Measurements from ENCODE around the gene CACNB3.

Gene CACNB3

GRCh38 chr12:48777501-48778400, 40.5 kb upstream of the CACNB3 start:
- H3K9ac ChIP-seq (ENCODE audit: low read depth in 1 of 2, low read length in 2 of 2): no peak overlapping the region
- peaks cover 29 to 64% of the 10 kb centered on the region in 2 donors for H3K36me3 ChIP-seq (ENCODE audit: control insufficient read depth in 1 of 2, insufficient read depth in 2 of 2, low read length in 2 of 2)
- peaks cover 27 to 28% of the 10 kb centered on the region in 2 donors for H3K4me1 ChIP-seq (ENCODE audit: control insufficient read depth in 1 of 2, insufficient read depth in 2 of 2, low read length in 2 of 2)
- no peak overlapping the region for H3K27ac ChIP-seq (ENCODE audit: low read depth, low read length)
- no peak overlapping the region for H3K4me3 ChIP-seq (ENCODE audit: low read depth in 1 of 2, low read length in 2 of 2)
- no peaks in the 10 kb centered on the region for H3K27me3 ChIP-seq (ENCODE audit: control insufficient read depth in 1 of 2, insufficient read depth in 2 of 2, low read length in 2 of 2)
- no peaks in the 10 kb centered on the region for H3K9me3 ChIP-seq (ENCODE audit: control insufficient read depth in 1 of 2, low read length in 2 of 2)

- Histone ChIP-seq H3K9ac (ENCODE audit: low read depth in 1 of 2, low read length in 2 of 2) (no peak overlapping the region), H3K9me3 (ENCODE audit: control insufficient read depth in 1 of 2, low read length in 2 of 2) (no peaks in the 10 kb centered on the region), H3K27ac (ENCODE audit: low read depth, low read length) (no peak overlapping the region), H3K4me1 (ENCODE audit: control insufficient read depth in 1 of 2, insufficient read depth in 2 of 2, low read length in 2 of 2) (peaks cover 27 to 28% of the 10 kb centered on the region in 2 donors), H3K27me3 (ENCODE audit: control insufficient read depth in 1 of 2, insufficient read depth in 2 of 2, low read length in 2 of 2) (no peaks in the 10 kb centered on the region), H3K4me3 (ENCODE audit: low read depth in 1 of 2, low read length in 2 of 2) (no peak overlapping the region), H3K36me3 (ENCODE audit: control insufficient read depth in 1 of 2, insufficient read depth in 2 of 2, low read length in 2 of 2) (peaks cover 13 to 50% of the 10 kb centered on the region in 2 donors)
Measured at GRCh38 chr12:48779869-48780268, 38.4 kb upstream of the CACNB3 start.

DNA sequence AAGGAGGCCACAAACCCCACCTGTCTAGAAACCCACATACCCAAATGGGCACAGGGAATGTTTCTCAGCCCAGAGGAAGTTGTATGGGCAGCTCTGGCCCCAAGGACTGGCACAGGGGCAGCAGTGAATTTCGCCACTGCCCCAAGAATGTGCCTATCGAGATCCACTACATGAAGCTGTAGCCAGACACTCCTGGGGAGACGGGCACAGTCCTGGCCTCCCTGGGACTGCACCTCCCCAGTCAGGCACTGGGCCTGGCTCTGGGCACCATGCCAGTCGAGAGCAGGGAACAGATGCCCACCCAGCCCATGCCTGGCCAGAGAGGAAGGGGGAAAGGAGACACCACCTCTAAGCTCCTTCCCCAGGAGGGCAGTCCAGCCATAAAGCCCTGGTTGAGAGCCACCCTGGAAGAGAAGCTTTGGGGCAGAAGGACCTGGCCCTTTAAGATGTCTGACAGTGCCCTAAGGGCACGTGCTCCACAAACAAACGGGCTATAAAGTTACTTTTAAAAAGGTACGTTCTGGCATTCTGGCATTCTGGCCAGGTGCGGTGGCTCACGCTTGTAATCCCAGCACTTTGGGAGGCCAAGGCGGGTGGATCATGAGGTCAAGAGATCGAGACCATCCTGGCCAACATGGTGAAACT, 37.8 kb upstream of the CACNB3 start:
- no peaks in the 10 kb centered on the region for H3K9me3 ChIP-seq (ENCODE audit: control insufficient read depth in 1 of 2, low read length in 2 of 2)
- peaks cover 7 to 43% of the 10 kb centered on the region in 2 donors for H3K36me3 ChIP-seq (ENCODE audit: control insufficient read depth in 1 of 2, insufficient read depth in 2 of 2, low read length in 2 of 2)
- no peak overlapping the region for H3K27ac ChIP-seq (ENCODE audit: low read depth, low read length)
- no peak overlapping the region for H3K4me3 ChIP-seq (ENCODE audit: low read depth in 1 of 2, low read length in 2 of 2)
- H3K4me1 ChIP-seq (ENCODE audit: control insufficient read depth in 1 of 2, insufficient read depth in 2 of 2, low read length in 2 of 2): peaks cover 27 to 28% of the 10 kb centered on the region in 2 donors
- H3K9ac ChIP-seq (ENCODE audit: low read depth in 1 of 2, low read length in 2 of 2): no peak overlapping the region
- no peaks in the 10 kb centered on the region for H3K27me3 ChIP-seq (ENCODE audit: control insufficient read depth in 1 of 2, insufficient read depth in 2 of 2, low read length in 2 of 2)

DNA sequence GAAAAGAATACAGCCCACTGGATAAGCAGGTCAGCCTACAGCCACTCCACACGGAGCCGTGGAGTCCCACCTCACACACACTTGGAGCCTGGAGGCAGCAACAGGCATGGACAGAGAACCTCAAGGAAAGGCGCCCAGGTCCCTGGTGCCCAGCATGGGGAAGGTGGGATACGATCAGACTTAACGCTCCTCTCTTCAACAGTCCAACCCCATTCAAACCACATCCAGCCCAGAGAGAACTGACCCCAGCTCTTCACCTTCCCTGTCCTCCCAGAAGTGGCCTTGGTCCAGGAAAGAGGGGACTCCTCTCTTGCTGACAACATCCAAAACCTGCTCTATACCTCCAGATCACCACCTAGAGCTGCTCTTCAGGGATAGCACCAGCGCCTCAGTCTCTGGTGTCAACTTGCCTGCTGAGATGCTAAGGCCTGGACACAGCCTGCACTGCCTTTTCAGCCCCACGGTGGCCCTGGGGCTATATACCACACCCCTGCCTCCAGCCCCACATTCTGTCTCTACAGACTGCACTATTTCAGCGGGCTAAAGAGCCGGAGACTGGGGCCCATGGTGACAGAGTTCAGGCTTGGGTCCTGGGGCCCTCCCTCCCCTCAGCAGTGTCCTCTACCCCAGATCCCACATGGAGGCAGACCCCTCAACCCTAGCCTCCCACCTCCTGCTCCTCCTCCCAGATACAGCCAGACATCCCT, 36.4 kb upstream of the CACNB3 start:
- H3K4me3 ChIP-seq (ENCODE audit: low read depth in 1 of 2, low read length in 2 of 2): no peak overlapping the region
- H3K9ac ChIP-seq (ENCODE audit: low read depth in 1 of 2, low read length in 2 of 2): no peak overlapping the region
- H3K36me3 ChIP-seq (ENCODE audit: control insufficient read depth in 1 of 2, insufficient read depth in 2 of 2, low read length in 2 of 2): peaks cover 7 to 33% of the 10 kb centered on the region in 2 donors
- no peak overlapping the region for H3K27ac ChIP-seq (ENCODE audit: low read depth, low read length)
- no peaks in the 10 kb centered on the region for H3K27me3 ChIP-seq (ENCODE audit: control insufficient read depth in 1 of 2, insufficient read depth in 2 of 2, low read length in 2 of 2)
- peaks cover 27 to 34% of the 10 kb centered on the region in 2 donors for H3K4me1 ChIP-seq (ENCODE audit: control insufficient read depth in 1 of 2, insufficient read depth in 2 of 2, low read length in 2 of 2)
- no peaks in the 10 kb centered on the region for H3K9me3 ChIP-seq (ENCODE audit: control insufficient read depth in 1 of 2, low read length in 2 of 2)

GRCh38 chr12:48782457-48783395, 35.6 kb upstream of the CACNB3 start:
- H3K9me3 ChIP-seq (ENCODE audit: control insufficient read depth in 1 of 2, low read length in 2 of 2): no peaks in the 10 kb centered on the region
- H3K4me1 ChIP-seq (ENCODE audit: control insufficient read depth in 1 of 2, insufficient read depth in 2 of 2, low read length in 2 of 2): peaks cover 36 to 43% of the 10 kb centered on the region in 2 donors
- H3K4me3 ChIP-seq (ENCODE audit: low read depth in 1 of 2, low read length in 2 of 2): no peak overlapping the region
- H3K27me3 ChIP-seq (ENCODE audit: control insufficient read depth in 1 of 2, insufficient read depth in 2 of 2, low read length in 2 of 2): no peaks in the 10 kb centered on the region
- H3K27ac ChIP-seq (ENCODE audit: low read depth, low read length): no peak overlapping the region
- H3K9ac ChIP-seq (ENCODE audit: low read depth in 1 of 2, low read length in 2 of 2): no peak overlapping the region
- H3K36me3 ChIP-seq (ENCODE audit: control insufficient read depth in 1 of 2, insufficient read depth in 2 of 2, low read length in 2 of 2): peaks cover 1 to 24% of the 10 kb centered on the region in 2 donors

DNA sequence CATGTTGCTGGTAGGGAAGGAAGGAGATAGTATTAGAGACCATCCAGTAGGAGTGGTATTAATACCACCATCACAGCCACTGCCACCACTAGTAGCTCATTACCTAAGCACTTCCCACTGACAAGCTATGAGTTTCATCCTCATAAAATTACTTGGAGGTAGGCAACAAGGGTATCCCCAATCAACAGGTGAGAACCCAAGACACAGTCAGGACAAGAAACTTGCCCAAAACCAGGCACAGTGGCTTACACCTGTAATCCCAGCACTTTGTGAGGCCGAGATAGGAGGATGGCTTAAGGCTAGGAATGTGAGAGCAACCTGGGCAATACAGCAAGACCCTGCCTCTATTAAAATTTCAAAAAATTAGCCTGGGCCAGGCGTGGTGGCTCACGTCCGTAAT, 34.9 kb upstream of the CACNB3 start:
- Histone ChIP-seq H3K9me3 (ENCODE audit: control insufficient read depth in 1 of 2, low read length in 2 of 2) (no peaks in the 10 kb centered on the region), H3K36me3 (ENCODE audit: control insufficient read depth in 1 of 2, insufficient read depth in 2 of 2, low read length in 2 of 2) (peaks cover 0 to 17% of the 10 kb centered on the region in 2 donors), H3K9ac (ENCODE audit: low read depth in 1 of 2, low read length in 2 of 2) (no peak overlapping the region), H3K27me3 (ENCODE audit: control insufficient read depth in 1 of 2, insufficient read depth in 2 of 2, low read length in 2 of 2) (no peaks in the 10 kb centered on the region), H3K4me1 (ENCODE audit: control insufficient read depth in 1 of 2, insufficient read depth in 2 of 2, low read length in 2 of 2) (peaks cover 37 to 48% of the 10 kb centered on the region in 2 donors), H3K4me3 (ENCODE audit: low read depth in 1 of 2, low read length in 2 of 2) (no peak overlapping the region), H3K27ac (ENCODE audit: low read depth, low read length) (no peak overlapping the region)

GRCh38 chr12:48786591-48787544, 31.4 kb upstream of the CACNB3 start:
- H3K36me3 ChIP-seq (ENCODE audit: control insufficient read depth in 1 of 2, insufficient read depth in 2 of 2, low read length in 2 of 2): peaks cover 0 to 16% of the 10 kb centered on the region in 2 donors
- peak overlapping the region; percentile 68 to 79 for H3K9ac ChIP-seq (ENCODE audit: low read depth in 1 of 2, low read length in 2 of 2)
- peaks cover 24 to 32% of the 10 kb centered on the region in 2 donors for H3K4me1 ChIP-seq (ENCODE audit: control insufficient read depth in 1 of 2, insufficient read depth in 2 of 2, low read length in 2 of 2)
- H3K27ac ChIP-seq (ENCODE audit: low read depth, low read length): no peak overlapping the region
- H3K27me3 ChIP-seq (ENCODE audit: control insufficient read depth in 1 of 2, insufficient read depth in 2 of 2, low read length in 2 of 2): no peaks in the 10 kb centered on the region
- H3K9me3 ChIP-seq (ENCODE audit: control insufficient read depth in 1 of 2, low read length in 2 of 2): no peaks in the 10 kb centered on the region
- peak overlapping the region; percentile 80 to 84 for H3K4me3 ChIP-seq (ENCODE audit: low read depth in 1 of 2, low read length in 2 of 2)

- no peaks in the 10 kb centered on the region for H3K9me3 ChIP-seq (ENCODE audit: control insufficient read depth in 1 of 2, low read length in 2 of 2)
- peaks cover 0 to 5% of the 10 kb centered on the region in 2 donors for H3K36me3 ChIP-seq (ENCODE audit: control insufficient read depth in 1 of 2, insufficient read depth in 2 of 2, low read length in 2 of 2)
- H3K4me3 ChIP-seq (ENCODE audit: low read depth in 1 of 2, low read length in 2 of 2): peak overlapping the region; percentile 80 to 84
- peak overlapping the region; percentile 84 for H3K27ac ChIP-seq (ENCODE audit: low read depth, low read length)
- H3K27me3 ChIP-seq (ENCODE audit: control insufficient read depth in 1 of 2, insufficient read depth in 2 of 2, low read length in 2 of 2): no peaks in the 10 kb centered on the region
- peak overlapping the region; percentile 68 to 79 for H3K9ac ChIP-seq (ENCODE audit: low read depth in 1 of 2, low read length in 2 of 2)
- peaks cover 18 to 24% of the 10 kb centered on the region in 2 donors for H3K4me1 ChIP-seq (ENCODE audit: control insufficient read depth in 1 of 2, insufficient read depth in 2 of 2, low read length in 2 of 2)
Measured at GRCh38 chr12:48787791-48788523, 30.3 kb upstream of the CACNB3 start.
